Transverse colon (tissue), 4 donors: ENCODE measurements around the gene CABP5. TPM values are rescaled to one million over a fixed set of nuclear protein-coding genes. Genes with fewer than 3 reads are reported as not detected.

Experiments
- DNase-seq: peaks from one replicate; pipeline ENCODE4 v3.0.0-alpha.2; 2019
- H3K27ac ChIP-seq, 4 donors: fragments of 200-600 bp; sonication (generic); 2 replicates each; pipeline ENCODE4 v1.5.1; 2016 to 2018; ENCODE audit warnings: inconsistent platforms in 4 of 4
- H3K27me3 ChIP-seq: fragments of 200-600 bp; sonication (generic); 2 replicates; pipeline ENCODE4 v1.5.1; 2017; ENCODE audit warnings: inconsistent platforms
- H3K36me3 ChIP-seq, 4 donors: fragments of 200-600 bp; sonication (generic); 2 replicates each; pipeline ENCODE4 v1.5.1; 2017 to 2019; ENCODE audit warnings: inconsistent platforms in 4 of 4
- H3K4me1 ChIP-seq, 4 donors: fragments of 200-600 bp; sonication (generic); 2 replicates each; pipeline ENCODE4 v1.5.1; 2017 to 2020; ENCODE audit warnings: inconsistent platforms in 4 of 4
- H3K4me3 ChIP-seq, 4 donors: fragments of 200-600 bp; sonication (generic); 1 replicate in 1 of 4; 2 replicates in 3 of 4; pipeline versions ENCODE4 v1.5.1 to v1.6.1; 2017 to 2019; ENCODE audit warnings: inconsistent platforms in 4 of 4
- H3K9me3 ChIP-seq, 2 donors: fragments of 200-600 bp; sonication (generic); 2 replicates each; pipeline ENCODE4 v1.5.1; 2017 to 2019; ENCODE audit warnings: inconsistent platforms in 2 of 2
- CTCF ChIP-seq, 5 experiments: fragments of 200-600 bp in 3 of 5; fragments of 450-650 bp in 2 of 5; sonication (generic) in 3 of 5; IDR thresholded peaks; 1 replicate in 2 of 5; 2 replicates in 3 of 5; pipeline ENCODE4 v1.5.1; 2016 to 2017; ENCODE audit warnings: antibody characterized with exemption in 5 of 5, inconsistent platforms in 3 of 5, mild to moderate bottlenecking in 2 of 5, moderate library complexity in 1 of 5
- EP300 ChIP-seq: sonication (generic); formaldehyde crosslinking; IDR thresholded peaks from one replicate; pipeline ENCODE4 v1.6.1; 2017; ENCODE audit warnings: antibody characterized with exemption, low read depth
- POLR2A ChIP-seq: fragments of 450-650 bp; IDR thresholded peaks from one replicate; pipeline ENCODE4 v1.6.1; 2016; ENCODE audit warnings: antibody characterized with exemption, mild to moderate bottlenecking, moderate library complexity
- POLR2AphosphoS5 ChIP-seq, 3 donors: sonication (generic); formaldehyde crosslinking; IDR thresholded peaks; one replicate each; pipeline ENCODE4 v1.6.1; 2016; ENCODE audit warnings: antibody characterized with exemption in 3 of 3
- WGBS, 2 donors: methylation state at CpG; one replicate each; pipeline ENCODE4 v1.1.5; 2018; ENCODE audit warnings: low coverage in 1 of 2; 5-methylcytosine and 5-hydroxymethylcytosine counted together
- in situ Hi-C, 4 donors: fragments of 200-750 bp; cut with MboI; loops; one replicate each; pipeline versions ENCODE4 v1.15.0 to v1.15.1; 2017; ENCODE audit warnings: low sequenced_read_pairs in 3 of 4, low pct_ligation_motif_present in 1 of 4, low pct_unique_long_range_greater_than_20kb in 1 of 4
- intact Hi-C: fragments of 100-400 bp; cut with DNase I; formaldehyde crosslinking; loops from one replicate; pipeline ENCODE4 v1.15.1; 2023; ENCODE audit warnings: low total_unique reads
- total RNA-seq, 4 donors: library from RNA; depleted of rRNA; stranded (reverse); fragments of >200 nt; gene quantifications; one replicate each; pipeline ENCODE4 v1.1.0, GENCODE V29; 2016

The CABP5 gene
- total RNA-seq, 4 donors from 2014 or later = not detected

- intact Hi-C loops (no loop called here), in situ Hi-C loops (no loop called here)
- Histone ChIP-seq H3K27me3 (peaks cover 3% of the 10 kb centered on the region), H3K27ac (no peak overlapping the region), H3K4me3 (no peak overlapping the region), H3K9me3 (no peaks in the 10 kb centered on the region), H3K4me1 (no peaks in the 10 kb centered on the region), H3K36me3 (no peaks in the 10 kb centered on the region)
- no peak for TF ChIP-seq EP300
- TF ChIP-seq CTCF (IDR thresholded peaks at IDR 0.05) = no peak
- TF ChIP-seq POLR2A = no peak
- TF ChIP-seq POLR2AphosphoS5 (IDR thresholded peaks at IDR 0.05) = no peak
- DNase-seq = no peak
- 72 to 100% methylated on average over 1 to 3 of the region's 3 CpGs for WGBS, 2 donors
Measured at GRCh38 chr19:48025480-48025879, 18.4 kb downstream of the CABP5 start.

GRCh38 chr19:48023518-48023917 lies 20.4 kb downstream of the CABP5 start:
- no peak for DNase-seq
- no peaks in the 10 kb centered on the region for H3K9me3 ChIP-seq
- no peak overlapping the region for H3K4me3 ChIP-seq
- WGBS, 2 donors = 88 to 90% methylated on average over 3 of the region's 3 CpGs
- peaks cover 3% of the 10 kb centered on the region for H3K27me3 ChIP-seq
- no peaks in the 10 kb centered on the region for H3K36me3 ChIP-seq
- TF ChIP-seq POLR2A = no peak
- TF ChIP-seq CTCF (IDR thresholded peaks at IDR 0.05) = no peak
- TF ChIP-seq POLR2AphosphoS5 (IDR thresholded peaks at IDR 0.05) = no peak
- TF ChIP-seq EP300 = no peak
- no peaks in the 10 kb centered on the region for H3K4me1 ChIP-seq
- intact Hi-C loops = no loop called here
- H3K27ac ChIP-seq = no peak overlapping the region
- in situ Hi-C loops = loop anchor here in 1 of 4 donors (25.0 kb wide), 1 partner anchor 186 kb away; no protein-coding TSS in a partner anchor

- TF ChIP-seq POLR2A (no peak), POLR2AphosphoS5 (IDR thresholded peaks at IDR 0.05) (no peak), CTCF (IDR thresholded peaks at IDR 0.05) (no peak), EP300 (no peak)
- Histone ChIP-seq H3K4me3 (no peak overlapping the region), H3K27me3 (peaks cover 3% of the 10 kb centered on the region), H3K27ac (no peak overlapping the region), H3K4me1 (no peaks in the 10 kb centered on the region), H3K36me3 (no peaks in the 10 kb centered on the region), H3K9me3 (no peaks in the 10 kb centered on the region)
- no peak for DNase-seq
- 62% methylated on average over 2 of the region's 2 CpGs for WGBS, 2 donors
- intact Hi-C loops (no loop called here), in situ Hi-C loops (loop anchor here in 1 of 4 donors (25.0 kb wide), 1 partner anchor 186 kb away; no protein-coding TSS in a partner anchor)
Measured at GRCh38 chr19:48023011-48023410, 20.9 kb downstream of the CABP5 start.

- Histone ChIP-seq H3K4me1 (no peaks in the 10 kb centered on the region), H3K27me3 (peaks cover 12% of the 10 kb centered on the region), H3K9me3 (no peaks in the 10 kb centered on the region), H3K36me3 (no peaks in the 10 kb centered on the region), H3K27ac (no peak overlapping the region), H3K4me3 (no peak overlapping the region)
- WGBS, 2 donors = 66 to 81% methylated on average over 3 of the region's 3 CpGs
- in situ Hi-C loops (loop anchor here in 1 of 4 donors (25.0 kb wide), 1 partner anchor 183 kb away; no protein-coding TSS in a partner anchor), intact Hi-C loops (no loop called here)
- TF ChIP-seq EP300 = no peak
- TF ChIP-seq POLR2A = no peak
- no peak for DNase-seq
Measured at GRCh38 chr19:48020686-48021085, 23.2 kb downstream of the CABP5 start.
